GM21825 (cell line): ENCODE data around the gene FAM240B.

Experiments
- ATAC-seq: cut with Tn5 transposase; IDR thresholded peaks from one replicate; pipeline ENCODE4 v1.9.1; 2021; ENCODE audit warnings: mild to moderate bottlenecking, moderate library complexity; ENCODE audit not compliant: unreplicated experiment

The FAM240B gene

GRCh38 chr9:38705917-38706316, 14.0 kb downstream of the FAM240B start:
- no peak for ATAC-seq

DNA sequence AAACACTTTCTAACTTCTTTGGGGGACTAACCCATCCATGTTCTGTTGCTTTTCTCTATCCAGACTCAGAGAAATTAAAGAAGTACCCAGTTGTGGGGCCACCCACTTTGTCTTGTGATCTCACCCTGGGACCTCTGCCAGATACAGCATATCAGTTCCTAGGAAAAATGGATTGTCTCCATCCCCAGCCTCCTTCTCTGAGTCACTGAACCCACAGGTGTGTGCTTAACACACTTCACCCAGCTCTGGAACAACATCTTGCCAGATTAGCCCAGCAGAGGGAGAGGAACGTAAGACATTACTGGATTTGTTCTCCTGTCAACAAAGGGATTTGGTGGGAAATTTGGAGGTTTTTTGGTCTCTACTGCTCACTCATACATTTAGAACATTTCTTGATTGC, 19.2 kb downstream of the FAM240B start:
- no peak for ATAC-seq

GRCh38 chr9:38699337-38699736, 20.6 kb downstream of the FAM240B start:
- no peak for ATAC-seq

- ATAC-seq: no peak
Observed at GRCh38 chr9:38697776-38698300, 22.1 kb downstream of the FAM240B start.

DNA sequence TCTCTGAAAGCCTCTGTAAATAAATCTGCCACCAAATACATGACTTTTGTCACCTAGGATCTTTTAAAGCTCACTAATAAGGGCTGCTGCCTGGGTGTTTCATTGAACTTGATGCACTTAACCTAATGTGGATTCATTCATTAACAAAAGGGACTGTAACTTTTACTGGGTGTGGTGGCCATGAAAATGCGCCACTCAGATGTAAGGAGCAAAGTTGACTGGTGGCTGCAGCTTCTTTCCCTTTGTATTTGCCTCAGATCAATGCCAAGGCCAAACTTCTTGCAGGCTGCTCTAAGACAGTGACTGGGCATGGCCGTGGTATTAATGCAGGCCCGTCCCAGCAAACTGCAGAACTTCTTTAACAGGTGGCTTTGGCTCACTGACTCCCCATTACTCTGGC, 22.9 kb downstream of the FAM240B start:
- ATAC-seq: no peak

GRCh38 chr9:38694676-38695075, 25.3 kb downstream of the FAM240B start:
- ATAC-seq: no peak

- no peak for ATAC-seq
Observed at GRCh38 chr9:38692707-38693106, 27.2 kb downstream of the FAM240B start.

DNA sequence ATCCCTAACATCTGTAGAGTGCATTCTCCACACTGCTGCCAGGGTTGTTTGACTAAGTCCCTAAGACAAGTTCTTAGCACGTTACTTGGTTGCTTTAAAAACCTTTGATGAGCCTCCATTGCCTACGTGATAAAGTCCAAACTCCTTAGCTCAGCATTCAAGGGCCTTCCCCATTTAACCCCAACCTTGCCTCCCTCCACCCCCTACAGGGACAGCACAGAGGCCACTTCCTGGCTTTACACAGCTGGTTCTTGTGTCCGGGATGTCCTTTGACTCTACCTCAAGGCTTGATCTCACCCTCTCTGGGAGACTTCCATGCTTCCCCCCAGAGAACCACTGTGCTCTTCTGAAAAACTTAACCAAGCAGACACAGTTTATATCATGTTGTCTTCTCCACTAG, 29.4 kb downstream of the FAM240B start:
- ATAC-seq: no peak

- no peak for ATAC-seq
Observed at GRCh38 chr9:38689678-38690077, 30.3 kb downstream of the FAM240B start.

DNA sequence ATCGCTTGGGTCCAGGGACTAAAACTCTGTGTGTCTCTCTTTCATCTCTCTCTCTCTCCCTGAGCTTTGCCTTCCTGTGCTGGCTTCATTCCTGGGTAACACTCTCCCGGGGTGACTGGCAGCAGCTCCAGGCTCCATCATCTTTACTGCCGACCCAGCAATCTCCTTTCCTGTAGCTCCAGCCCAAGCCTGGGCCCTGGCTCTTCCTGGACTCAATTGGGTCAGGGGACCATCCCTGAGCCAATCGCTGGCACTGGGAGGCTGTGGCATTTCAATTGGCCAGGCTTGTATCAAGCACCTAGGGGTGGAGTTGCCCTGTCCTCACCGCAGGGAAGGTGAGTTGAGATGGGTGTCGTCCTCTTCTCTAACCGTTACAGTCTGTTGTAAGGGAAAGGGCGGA, 31.9 kb downstream of the FAM240B start:
- ATAC-seq: no peak

GRCh38 chr9:38687389-38687842, 32.5 kb downstream of the FAM240B start:
- ATAC-seq: no peak

DNA sequence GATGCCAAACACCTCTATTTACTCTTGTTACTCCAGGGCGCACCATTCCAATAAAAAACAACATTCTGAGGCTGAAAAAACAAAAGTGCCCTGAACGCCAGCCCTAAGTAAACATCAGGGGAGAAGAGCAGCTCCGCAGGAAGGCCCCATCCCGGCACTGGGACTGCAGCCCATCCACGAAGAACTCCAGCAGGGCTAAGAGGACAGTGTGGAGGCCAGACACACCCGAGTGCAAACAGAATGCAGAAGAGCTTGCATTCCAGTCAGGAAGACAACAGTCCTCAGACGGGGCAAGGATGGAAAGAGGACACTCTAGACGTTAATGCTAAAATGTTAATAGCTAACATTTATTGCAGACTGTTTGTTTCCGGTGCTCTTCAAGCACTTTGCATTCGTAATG, 33.0 kb downstream of the FAM240B start:
- no peak for ATAC-seq

DNA sequence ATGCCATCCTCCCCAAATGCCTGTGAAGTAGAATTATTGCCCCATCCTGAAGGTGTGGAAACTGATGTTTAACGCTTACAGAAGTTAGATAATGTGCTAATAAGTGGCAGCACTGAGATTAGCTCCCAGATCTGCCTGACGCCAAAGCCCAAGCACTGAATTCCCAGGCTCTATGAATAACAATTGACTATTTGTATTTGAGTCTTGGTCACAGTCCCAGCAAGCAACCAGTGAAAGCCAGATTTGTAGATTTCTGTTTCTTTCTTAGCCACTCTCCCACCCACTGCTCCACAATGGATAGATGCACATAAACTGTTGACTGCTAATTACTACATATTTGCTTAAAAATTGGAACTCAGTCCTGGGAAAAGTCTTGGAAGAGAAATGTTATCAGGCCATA, 34.4 kb downstream of the FAM240B start:
- no peak for ATAC-seq

DNA sequence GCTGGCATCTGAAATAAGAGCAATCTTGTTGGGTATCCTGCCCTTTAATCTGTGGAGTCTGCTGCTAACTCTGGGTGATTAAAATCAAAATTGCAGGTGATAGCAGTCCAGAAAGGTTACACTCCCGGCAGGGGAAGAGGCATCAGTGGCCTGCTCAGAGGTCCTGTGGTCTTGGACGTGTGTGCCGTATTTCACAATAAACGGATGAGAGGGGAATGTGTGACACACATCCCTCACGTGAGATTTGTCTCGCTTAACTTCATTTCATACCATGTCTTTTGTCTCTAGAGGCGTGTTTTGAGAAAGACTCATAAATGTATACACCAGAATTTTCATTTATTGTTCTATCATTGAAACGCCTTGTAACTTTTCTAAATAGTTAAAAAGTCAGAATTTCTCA, 36.6 kb downstream of the FAM240B start:
- ATAC-seq: no peak

GRCh38 chr9:38682713-38683112, 37.2 kb downstream of the FAM240B start:
- ATAC-seq: no peak

DNA sequence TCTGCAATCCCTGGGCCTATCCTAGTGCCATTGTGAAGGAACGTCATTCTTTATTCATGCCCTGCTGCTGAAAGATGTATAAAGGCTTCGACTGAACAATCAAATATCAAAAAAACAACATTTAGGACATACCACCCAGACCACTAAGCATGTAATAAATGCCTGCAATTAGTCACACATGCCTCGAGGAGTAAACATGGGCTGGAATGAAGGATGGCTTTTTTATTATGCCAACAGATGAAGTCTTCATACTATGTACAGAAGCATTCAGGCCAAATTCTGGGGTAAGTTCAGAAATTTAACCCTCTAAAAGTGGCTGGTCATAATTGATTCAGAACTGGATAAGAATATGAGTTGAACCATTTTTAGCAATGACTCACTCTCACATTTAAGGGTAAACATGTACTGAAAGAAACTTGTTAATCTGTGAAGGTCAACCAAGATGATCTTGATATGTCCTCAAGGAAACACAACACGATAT, 38.1 kb downstream of the FAM240B start:
- no peak for ATAC-seq

GRCh38 chr9:38680837-38681445, 39.0 kb downstream of the FAM240B start:
- no peak for ATAC-seq

DNA sequence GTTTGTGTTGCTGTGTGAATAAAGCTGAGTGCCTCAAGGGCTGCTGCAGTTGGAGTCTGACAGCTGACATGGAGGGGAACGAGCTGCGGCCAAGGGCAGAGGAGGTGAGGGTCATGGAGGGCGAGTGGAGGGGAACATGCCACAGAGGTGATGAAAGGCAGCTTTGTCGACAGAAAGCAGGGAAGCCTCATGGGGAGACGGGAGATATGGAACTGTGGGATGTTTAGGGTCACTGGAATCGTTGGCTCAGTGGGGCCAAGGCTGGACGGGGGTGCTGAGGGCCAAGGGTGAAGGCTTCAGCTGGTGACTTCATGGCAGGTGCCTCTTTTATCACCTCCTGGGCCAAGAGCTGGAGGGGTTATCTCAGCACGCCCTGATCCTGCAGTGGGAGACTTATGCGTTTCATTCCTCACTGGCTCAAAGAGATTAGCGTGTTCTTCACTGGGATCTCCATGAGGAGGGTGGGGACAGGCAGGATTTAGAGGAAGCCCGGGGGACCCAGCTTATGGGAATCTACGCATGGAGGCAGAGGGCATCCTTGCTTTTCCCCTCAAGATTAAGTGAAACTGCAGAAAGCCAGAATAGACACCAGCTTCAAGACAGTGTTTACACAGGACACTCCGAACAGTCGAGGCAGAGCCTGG, 42.2 kb downstream of the FAM240B start:
- no peak for ATAC-seq

DNA sequence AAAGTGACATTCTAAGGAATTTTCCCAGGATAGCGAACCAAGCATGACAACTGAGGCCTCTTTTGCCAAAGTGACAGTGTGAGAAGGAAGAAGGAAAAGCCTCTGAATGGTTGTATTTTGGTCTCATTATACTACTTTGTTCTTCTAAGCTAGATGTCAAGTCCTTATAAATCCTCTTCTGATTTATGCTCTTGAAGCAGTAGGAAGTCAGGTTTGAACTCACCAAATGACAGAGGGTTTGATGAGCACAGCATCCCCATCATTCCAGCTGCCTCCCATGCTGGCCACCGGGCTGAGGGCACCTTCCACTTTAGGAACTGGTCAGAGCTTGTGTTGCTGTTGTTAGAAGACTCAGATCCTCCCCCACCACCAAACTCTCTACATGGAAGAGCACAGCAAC, 44.1 kb downstream of the FAM240B start:
- ATAC-seq: no peak

DNA sequence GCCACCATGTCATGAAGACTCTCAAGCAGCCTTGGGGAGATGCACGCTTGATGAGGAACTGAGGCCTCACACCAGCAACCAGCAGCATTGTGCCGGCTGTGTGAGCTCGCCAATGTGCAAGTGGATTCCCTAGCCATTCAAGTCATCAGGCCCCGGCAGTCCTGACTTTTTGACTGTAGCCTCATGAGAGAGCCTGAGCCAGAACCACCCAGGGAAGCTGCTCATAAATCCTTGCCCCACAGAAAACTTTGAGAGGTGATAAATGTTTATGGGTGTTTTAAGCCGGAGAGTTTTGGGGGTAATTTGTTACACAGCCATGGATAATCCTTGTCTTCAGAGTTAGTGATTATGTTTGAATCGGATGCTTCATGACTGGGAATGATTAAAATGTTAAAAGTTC, 44.7 kb downstream of the FAM240B start:
- ATAC-seq: no peak

- ATAC-seq: no peak
Observed at GRCh38 chr9:38673399-38674193, 46.3 kb downstream of the FAM240B start.

GRCh38 chr9:38671748-38672147, 48.2 kb downstream of the FAM240B start:
- ATAC-seq: no peak
